Measurements from ENCODE around the gene GALNT14.

Gene GALNT14

DNA sequence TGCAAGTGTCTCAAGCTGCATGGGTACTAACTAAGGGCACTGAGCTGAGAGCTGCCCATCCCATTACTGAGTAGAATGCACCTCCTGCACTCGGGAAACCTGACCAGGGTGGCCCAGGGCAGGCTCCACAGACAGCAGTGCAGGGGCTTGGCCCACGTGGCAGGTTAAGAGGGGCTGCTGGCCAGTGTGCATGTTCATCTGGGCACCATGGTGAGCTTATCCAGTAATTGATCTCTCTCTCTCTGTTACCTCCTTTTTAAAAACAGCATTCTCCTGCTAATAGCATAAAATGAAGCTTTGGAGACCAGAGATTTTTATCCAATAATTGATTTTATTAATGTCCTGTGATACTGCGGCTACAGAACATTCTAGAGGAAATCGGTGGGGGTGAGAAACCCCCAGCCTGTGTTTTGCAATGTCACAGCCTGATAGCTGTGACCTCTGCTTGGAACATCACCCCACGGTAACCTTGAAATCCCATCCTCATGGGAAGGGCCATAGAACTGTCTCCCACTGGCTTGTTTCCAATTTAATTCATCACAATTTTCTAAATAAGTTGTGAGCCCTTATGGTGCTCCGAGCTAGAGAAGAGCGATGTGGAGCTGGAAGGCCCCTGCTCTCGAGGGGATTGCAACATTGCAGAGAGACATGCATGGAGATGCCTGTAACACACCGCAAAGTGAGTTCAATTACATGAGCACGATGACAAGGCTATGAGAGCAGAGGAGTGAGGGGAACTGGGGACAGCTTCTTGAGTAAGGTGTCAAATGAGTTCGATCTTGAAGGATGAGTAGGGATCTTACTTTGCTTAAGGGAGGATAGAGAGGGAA lies 143.8 kb downstream of the GALNT14 start:
- no peak overlapping the region for H3K4me2 ChIP-seq (ENCODE audit: insufficient read depth, low read length)
- no peak overlapping the region for H2AFZ ChIP-seq (ENCODE audit: low read depth, low read length)
- no peaks in the 10 kb centered on the region for H3K4me1 ChIP-seq (ENCODE audit: insufficient read depth, low read length)
- no peaks in the 10 kb centered on the region for H4K20me1 ChIP-seq (ENCODE audit: insufficient read depth, low read length)
- TF ChIP-seq EZH2 (IDR thresholded peaks at IDR 0.05; ENCODE audit: borderline replicate concordance, low read depth, low read length, severe bottlenecking) = no peak
- TF ChIP-seq, protein P1, sequence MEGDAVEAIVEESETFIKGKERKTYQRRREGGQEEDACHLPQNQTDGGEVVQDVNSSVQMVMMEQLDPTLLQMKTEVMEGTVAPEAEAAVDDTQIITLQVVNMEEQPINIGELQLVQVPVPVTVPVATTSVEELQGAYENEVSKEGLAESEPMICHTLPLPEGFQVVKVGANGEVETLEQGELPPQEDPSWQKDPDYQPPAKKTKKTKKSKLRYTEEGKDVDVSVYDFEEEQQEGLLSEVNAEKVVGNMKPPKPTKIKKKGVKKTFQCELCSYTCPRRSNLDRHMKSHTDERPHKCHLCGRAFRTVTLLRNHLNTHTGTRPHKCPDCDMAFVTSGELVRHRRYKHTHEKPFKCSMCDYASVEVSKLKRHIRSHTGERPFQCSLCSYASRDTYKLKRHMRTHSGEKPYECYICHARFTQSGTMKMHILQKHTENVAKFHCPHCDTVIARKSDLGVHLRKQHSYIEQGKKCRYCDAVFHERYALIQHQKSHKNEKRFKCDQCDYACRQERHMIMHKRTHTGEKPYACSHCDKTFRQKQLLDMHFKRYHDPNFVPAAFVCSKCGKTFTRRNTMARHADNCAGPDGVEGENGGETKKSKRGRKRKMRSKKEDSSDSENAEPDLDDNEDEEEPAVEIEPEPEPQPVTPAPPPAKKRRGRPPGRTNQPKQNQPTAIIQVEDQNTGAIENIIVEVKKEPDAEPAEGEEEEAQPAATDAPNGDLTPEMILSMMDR (IDR thresholded peaks at IDR 0.05; ENCODE audit: borderline replicate concordance, extremely low read depth, low read length, poor library complexity, severe bottlenecking) = no peak
- H3K36me3 ChIP-seq (ENCODE audit: insufficient read depth, low read length) = no peaks in the 10 kb centered on the region
- H3K27me3 ChIP-seq (ENCODE audit: insufficient read depth, low read length, poor library complexity) = peaks cover 4% of the 10 kb centered on the region
- ATAC-seq (ENCODE audit: insufficient read depth, low read depth) (no peak), DNase-seq (no peak)
- H3K9ac ChIP-seq (ENCODE audit: low read depth, low read length) = no peak overlapping the region
- no peak overlapping the region for H3K27ac ChIP-seq (ENCODE audit: low read length)
- H3K4me3 ChIP-seq (ENCODE audit: low read depth in 1 of 2, low read length in 2 of 2) = no peak overlapping the region
- H3K79me2 ChIP-seq (ENCODE audit: insufficient read depth, low read length) = no peaks in the 10 kb centered on the region
- no peaks in the 10 kb centered on the region for H3K9me3 ChIP-seq (ENCODE audit: insufficient read depth, low read length, severe bottlenecking)

DNA sequence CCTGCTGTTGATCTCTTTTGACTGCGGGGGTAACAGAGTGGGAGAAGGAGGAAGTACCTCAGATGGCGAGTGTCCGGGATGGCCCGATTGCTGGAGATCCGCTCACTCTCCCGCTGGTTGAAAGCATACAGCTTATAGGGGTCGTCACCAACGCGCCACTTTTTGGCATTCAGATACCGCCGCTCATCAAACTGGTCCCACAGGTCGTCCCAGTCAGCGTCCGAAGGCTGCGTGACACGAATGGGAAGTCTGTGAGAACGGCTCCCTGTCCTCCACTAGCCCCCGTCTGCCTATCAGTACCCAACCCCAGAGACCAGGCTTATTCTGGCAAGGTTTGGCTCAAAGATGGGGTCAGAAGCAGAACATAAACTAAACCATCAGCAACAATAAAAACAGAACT lies 145.5 kb downstream of the GALNT14 start:
- ATAC-seq (ENCODE audit: insufficient read depth, low read depth) (no peak), DNase-seq (no peak)
- H2AFZ ChIP-seq (ENCODE audit: low read depth, low read length) = no peak overlapping the region
- no peaks in the 10 kb centered on the region for H3K36me3 ChIP-seq (ENCODE audit: insufficient read depth, low read length)
- H3K9ac ChIP-seq (ENCODE audit: low read depth, low read length) = no peak overlapping the region
- TF ChIP-seq EZH2 (IDR thresholded peaks at IDR 0.05; ENCODE audit: borderline replicate concordance, low read depth, low read length, severe bottlenecking) = no peak
- TF ChIP-seq, protein P1 (IDR thresholded peaks at IDR 0.05; ENCODE audit: borderline replicate concordance, extremely low read depth, low read length, poor library complexity, severe bottlenecking) = no peak
- no peaks in the 10 kb centered on the region for H3K79me2 ChIP-seq (ENCODE audit: insufficient read depth, low read length)
- H3K9me3 ChIP-seq (ENCODE audit: insufficient read depth, low read length, severe bottlenecking) = no peaks in the 10 kb centered on the region
- H3K4me3 ChIP-seq (ENCODE audit: low read depth in 1 of 2, low read length in 2 of 2) = no peak overlapping the region
- no peak overlapping the region for H3K27ac ChIP-seq (ENCODE audit: low read length)
- H4K20me1 ChIP-seq (ENCODE audit: insufficient read depth, low read length) = no peaks in the 10 kb centered on the region
- H3K4me1 ChIP-seq (ENCODE audit: insufficient read depth, low read length) = no peaks in the 10 kb centered on the region
- H3K4me2 ChIP-seq (ENCODE audit: insufficient read depth, low read length) = no peak overlapping the region
- H3K27me3 ChIP-seq (ENCODE audit: insufficient read depth, low read length, poor library complexity) = no peaks in the 10 kb centered on the region

DNA sequence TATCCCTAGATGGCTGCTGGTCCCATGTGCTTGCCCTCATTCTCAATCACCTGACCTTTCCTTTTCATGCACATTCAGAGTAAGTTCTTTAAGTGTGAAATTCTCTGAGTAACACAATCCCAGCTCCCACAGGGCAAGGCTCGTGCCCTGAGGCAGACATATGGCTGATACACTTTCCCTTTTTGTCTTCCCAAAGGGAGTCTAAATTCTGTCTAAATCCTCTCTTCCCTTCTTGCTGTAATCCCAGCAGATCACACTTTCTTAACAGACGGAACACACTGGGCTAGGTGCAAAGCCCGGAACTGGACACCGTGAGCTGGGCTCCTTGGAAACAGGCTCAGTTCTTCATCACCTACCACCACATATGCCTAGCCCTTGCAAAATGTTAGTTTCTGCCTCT lies 147.6 kb downstream of the GALNT14 start:
- H3K27me3 ChIP-seq (ENCODE audit: insufficient read depth, low read length, poor library complexity) = peaks cover 3% of the 10 kb centered on the region
- H3K4me2 ChIP-seq (ENCODE audit: insufficient read depth, low read length) = no peak overlapping the region
- no peak for ATAC-seq (ENCODE audit: insufficient read depth, low read depth)
- no peak overlapping the region for H3K27ac ChIP-seq (ENCODE audit: low read length)
- H3K4me3 ChIP-seq (ENCODE audit: low read depth in 1 of 2, low read length in 2 of 2) = no peak overlapping the region
- no peaks in the 10 kb centered on the region for H3K36me3 ChIP-seq (ENCODE audit: insufficient read depth, low read length)
- H3K9ac ChIP-seq (ENCODE audit: low read depth, low read length) = no peak overlapping the region
- TF ChIP-seq, protein P1 (IDR thresholded peaks at IDR 0.05; ENCODE audit: borderline replicate concordance, extremely low read depth, low read length, poor library complexity, severe bottlenecking) = no peak
- no peak for TF ChIP-seq EZH2 (IDR thresholded peaks at IDR 0.05; ENCODE audit: borderline replicate concordance, low read depth, low read length, severe bottlenecking)
- H3K79me2 ChIP-seq (ENCODE audit: insufficient read depth, low read length) = no peaks in the 10 kb centered on the region
- H3K9me3 ChIP-seq (ENCODE audit: insufficient read depth, low read length, severe bottlenecking) = no peaks in the 10 kb centered on the region
- no peak overlapping the region for H2AFZ ChIP-seq (ENCODE audit: low read depth, low read length)
- no peaks in the 10 kb centered on the region for H3K4me1 ChIP-seq (ENCODE audit: insufficient read depth, low read length)
- no peaks in the 10 kb centered on the region for H4K20me1 ChIP-seq (ENCODE audit: insufficient read depth, low read length)
- no peak for DNase-seq
